HEK293T (cell line): ENCODE measurements around the gene ADAMTSL2.

Experiments
- CTCF ChIA-PET: fragments of 350-600 bp; formaldehyde crosslinking; extraction: SDS; loops from one replicate; lab custom pipeline; 2021; ENCODE audit warnings: antibody characterized with exemption, inconsistent platforms; lab: Yijun Ruan, JAX
- POLR2A ChIA-PET: fragments of 350-600 bp; formaldehyde crosslinking; extraction: SDS; loops from one replicate; lab custom pipeline; 2020; ENCODE audit warnings: antibody characterized with exemption, inconsistent platforms; lab: Yijun Ruan, JAX
- DNase-seq: peaks from one replicate; pipeline ENCODE4 v3.0.0; 2012; ENCODE audit warnings: mixed read lengths; ENCODE audit errors: extremely low spot score
- ARNT ChIP-seq: fragments of 450-650 bp; IDR thresholded peaks from 2 replicates; pipeline ENCODE4 v1.6.1; 2017; ENCODE audit warnings: mild to moderate bottlenecking
- BHLHE40 ChIP-seq: fragments of 450-650 bp; IDR thresholded peaks from 2 replicates; pipeline ENCODE4 v1.6.1; 2016; ENCODE audit warnings: mild to moderate bottlenecking, moderate library complexity, borderline replicate concordance
- CTBP1 ChIP-seq: fragments of 450-650 bp; IDR thresholded peaks from 2 replicates; pipeline ENCODE4 v1.6.1; 2016; ENCODE audit warnings: borderline replicate concordance
- ELF4 ChIP-seq: fragments of 450-650 bp; IDR thresholded peaks from 2 replicates; pipeline ENCODE4 v1.6.1; 2017; ENCODE audit warnings: antibody characterized with exemption
- FOXA1 ChIP-seq: fragments of 450-650 bp; IDR thresholded peaks from 2 replicates; pipeline ENCODE4 v1.6.1; 2016; ENCODE audit warnings: mild to moderate bottlenecking
- FOXK2 ChIP-seq: fragments of 450-650 bp; IDR thresholded peaks from 2 replicates; pipeline ENCODE4 v1.6.1; 2016; ENCODE audit warnings: mild to moderate bottlenecking
- FOXM1 ChIP-seq: fragments of 450-650 bp; IDR thresholded peaks from 2 replicates; pipeline ENCODE4 v1.6.1; 2017; ENCODE audit warnings: mild to moderate bottlenecking, borderline replicate concordance
- HDGF ChIP-seq: fragments of 450-650 bp; IDR thresholded peaks from 2 replicates; pipeline ENCODE4 v1.6.1; 2017; ENCODE audit warnings: antibody characterized with exemption, borderline replicate concordance
- L3MBTL2 ChIP-seq: fragments of 450-650 bp; conservative IDR thresholded peaks from 2 replicates; pipeline ENCODE4 v1.6.1; 2016; ENCODE audit warnings: mild to moderate bottlenecking
- LEF1 ChIP-seq: fragments of 450-650 bp; IDR thresholded peaks from 2 replicates; pipeline ENCODE4 v1.6.1; 2017; ENCODE audit warnings: mild to moderate bottlenecking, borderline replicate concordance
- NFRKB ChIP-seq: fragments of 450-650 bp; IDR thresholded peaks from 2 replicates; pipeline ENCODE4 v1.6.1; 2016; ENCODE audit warnings: mild to moderate bottlenecking, moderate library complexity
- SP1 ChIP-seq: fragments of 450-650 bp; IDR thresholded peaks from 2 replicates; pipeline ENCODE4 v1.6.1; 2017
- SUZ12 ChIP-seq: fragments of 450-650 bp; IDR thresholded peaks from 2 replicates; pipeline ENCODE4 v1.6.1; 2016; ENCODE audit warnings: mild to moderate bottlenecking
- TARDBP ChIP-seq: fragments of 450-650 bp; IDR thresholded peaks from 2 replicates; pipeline ENCODE4 v1.6.1; 2016
- ZNF384 ChIP-seq: fragments of 450-650 bp; IDR thresholded peaks from 2 replicates; pipeline ENCODE4 v1.6.1; 2016
- TF ChIP-seq, protein P1 (sequence below): fragments of 450-650 bp; IDR thresholded peaks from 2 replicates; pipeline ENCODE4 v1.6.1; 2016

The ADAMTSL2 gene

GRCh38 chr9:133569891-133570690, 35.6 kb downstream of the ADAMTSL2 start:
- ChIA-PET POLR2A (no interaction called here), CTCF (no interaction called here)
- no peak for TF ChIP-seq ZNF384
- TF ChIP-seq ARNT = no peak
- no peak for TF ChIP-seq LEF1
- TF ChIP-seq SUZ12 = no peak
- DNase-seq = no peak

GRCh38 chr9:133570691-133571080, 36.2 kb downstream of the ADAMTSL2 start:
- TF ChIP-seq CTBP1 (no peak), LEF1 (no peak), FOXA1 (no peak), BHLHE40 (no peak), FOXM1 (no peak), ZNF384 (no peak), FOXK2 (no peak), ARNT (no peak), L3MBTL2 (no peak), ELF4 (no peak), HDGF (no peak), NFRKB (no peak), SP1 (no peak)
- CTCF ChIA-PET = no interaction called here
- DNase-seq = no peak
- POLR2A ChIA-PET = no interaction called here

- DNase-seq = no peak
- ChIA-PET POLR2A (no interaction called here), CTCF (no interaction called here)
- TF ChIP-seq CTBP1 = no peak
- no peak for TF ChIP-seq ELF4
- no peak for TF ChIP-seq TARDBP
- TF ChIP-seq ARNT = no peak
- TF ChIP-seq NFRKB = no peak
- no peak for TF ChIP-seq SUZ12
- no peak for TF ChIP-seq HDGF
- TF ChIP-seq BHLHE40 = no peak
- TF ChIP-seq ZNF384 = no peak
- no peak for TF ChIP-seq L3MBTL2
- TF ChIP-seq, protein P1, sequence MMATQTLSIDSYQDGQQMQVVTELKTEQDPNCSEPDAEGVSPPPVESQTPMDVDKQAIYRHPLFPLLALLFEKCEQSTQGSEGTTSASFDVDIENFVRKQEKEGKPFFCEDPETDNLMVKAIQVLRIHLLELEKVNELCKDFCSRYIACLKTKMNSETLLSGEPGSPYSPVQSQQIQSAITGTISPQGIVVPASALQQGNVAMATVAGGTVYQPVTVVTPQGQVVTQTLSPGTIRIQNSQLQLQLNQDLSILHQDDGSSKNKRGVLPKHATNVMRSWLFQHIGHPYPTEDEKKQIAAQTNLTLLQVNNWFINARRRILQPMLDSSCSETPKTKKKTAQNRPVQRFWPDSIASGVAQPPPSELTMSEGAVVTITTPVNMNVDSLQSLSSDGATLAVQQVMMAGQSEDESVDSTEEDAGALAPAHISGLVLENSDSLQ = no peak
- no peak for TF ChIP-seq LEF1
- no peak for TF ChIP-seq FOXA1
- TF ChIP-seq FOXM1 = no peak
- TF ChIP-seq FOXK2 = no peak
- no peak for TF ChIP-seq SP1
These were observed 36.9 kb downstream of the ADAMTSL2 start for GRCh38 chr9:133571391-133571890.

DNA sequence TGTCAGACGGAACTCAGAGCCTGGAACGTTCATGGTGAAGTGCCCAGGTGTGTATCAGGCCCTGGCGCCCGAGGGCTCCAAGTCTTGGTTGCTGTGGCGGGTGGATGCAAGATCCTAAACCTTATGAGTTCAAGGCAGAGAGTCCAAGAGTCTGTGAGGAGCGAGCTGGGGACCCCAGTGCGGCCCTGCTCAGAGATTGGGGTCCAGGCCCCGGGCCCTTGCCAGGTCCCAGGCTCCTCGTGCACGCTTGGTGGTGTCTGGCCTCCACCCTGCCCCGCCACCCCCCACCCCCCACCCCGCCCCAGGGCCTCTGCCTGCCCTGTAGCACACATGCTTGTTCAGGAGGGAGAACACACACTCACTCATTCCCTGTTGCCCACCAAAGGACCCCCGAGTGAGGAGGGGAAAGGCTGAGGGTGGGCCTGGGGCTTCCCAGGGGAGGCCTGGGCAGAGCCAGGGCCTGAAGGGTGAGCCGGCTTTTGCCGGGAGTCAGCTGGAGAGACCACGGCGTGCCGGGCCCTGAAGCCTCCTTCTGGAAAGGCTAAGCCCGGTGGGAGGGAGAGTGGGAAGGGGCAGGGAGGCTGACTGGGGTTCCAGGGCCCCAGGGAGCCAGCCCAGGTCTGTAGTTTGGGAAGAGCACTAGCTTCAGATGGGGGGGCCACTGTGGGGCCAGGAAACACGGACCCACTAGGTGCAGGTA, 37.5 kb downstream of the ADAMTSL2 start:
- no peak for TF ChIP-seq TARDBP
- TF ChIP-seq NFRKB = no peak
- no peak for TF ChIP-seq ELF4
- TF ChIP-seq ARNT = no peak
- no peak for TF ChIP-seq SUZ12
- TF ChIP-seq ZNF384 = no peak
- TF ChIP-seq CTBP1 = no peak
- no peak for TF ChIP-seq BHLHE40
- no peak for TF ChIP-seq FOXK2
- no peak for TF ChIP-seq HDGF
- TF ChIP-seq, protein P1 = no peak
- TF ChIP-seq FOXA1 = no peak
- TF ChIP-seq L3MBTL2 = no peak
- no peak for DNase-seq
- ChIA-PET POLR2A (no interaction called here), CTCF (no interaction called here)

DNA sequence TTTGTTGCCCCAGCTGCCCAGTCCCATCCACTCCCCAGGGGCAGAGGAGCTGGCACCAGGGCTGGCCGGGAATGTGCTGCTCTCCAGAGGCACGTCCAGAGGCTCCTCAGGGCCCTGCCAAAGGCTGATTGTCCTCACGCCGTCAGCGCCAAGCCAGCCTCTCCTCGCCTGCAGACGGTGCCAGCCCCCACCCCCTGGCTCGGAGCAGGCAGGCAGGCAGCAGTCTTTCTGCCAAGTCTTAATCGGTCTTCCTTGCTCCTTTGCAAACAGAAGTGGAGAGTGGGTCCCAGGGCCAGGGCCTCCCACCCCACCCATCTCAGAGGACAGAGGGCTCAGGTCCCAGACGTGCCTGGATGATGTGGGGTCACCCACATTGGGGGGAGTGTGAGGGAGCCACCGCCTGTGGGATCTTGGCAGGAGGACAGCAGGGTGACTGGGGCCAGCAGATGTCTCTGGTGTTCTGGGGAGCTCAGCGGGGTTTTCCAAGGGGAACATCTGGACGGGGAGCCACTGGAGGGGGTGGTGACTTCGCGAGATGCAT, 38.4 kb downstream of the ADAMTSL2 start:
- ChIA-PET POLR2A (no interaction called here), CTCF (no interaction called here)
- no peak for DNase-seq
- TF ChIP-seq CTBP1 = no peak
- TF ChIP-seq TARDBP = no peak
- no peak for TF ChIP-seq HDGF
- TF ChIP-seq NFRKB = no peak
- TF ChIP-seq LEF1 = no peak
- TF ChIP-seq SUZ12 = no peak
- TF ChIP-seq L3MBTL2 = no peak
- TF ChIP-seq FOXA1 = no peak
- TF ChIP-seq FOXK2 = no peak
- TF ChIP-seq SP1 = no peak
- no peak for TF ChIP-seq FOXM1
- TF ChIP-seq, protein P1 = no peak
- no peak for TF ChIP-seq BHLHE40
- no peak for TF ChIP-seq ZNF384
- no peak for TF ChIP-seq ARNT
- no peak for TF ChIP-seq ELF4
